H1 (cell line): Measurements from ENCODE around the gene SLC4A1AP. TPM values are rescaled to one million over a fixed set of nuclear protein-coding genes. Genes with fewer than 3 reads are reported as not detected.

Experiments used
- CTCF ChIA-PET: fragments of 300-600 bp; sonication (Branson Sonifier 250); formaldehyde crosslinking; loops from one replicate; lab custom pipeline; 2021; ENCODE audit not compliant: partially characterized antibody; lab: Charles Lee
- POLR2A ChIA-PET: fragments of 300-600 bp; sonication (Branson Sonifier 250); formaldehyde crosslinking; loops from one replicate; lab custom pipeline; 2021; ENCODE audit warnings: inconsistent platforms; ENCODE audit not compliant: partially characterized antibody; lab: Charles Lee
- DNase-seq, 2 experiments: peaks; one replicate each; pipeline versions ENCODE4 v3.0.0 to v3.0.0-alpha.2; 2010 to 2022; ENCODE audit warnings: low spot score in 2 of 2, low read depth in 1 of 2, mixed read lengths in 1 of 2
- FAIRE-seq: peaks from 2 replicates; lab custom pipeline; 2011; peaks lifted over from hg19 to GRCh38; lab: Jason Lieb, UNC
- H2AFZ ChIP-seq: 2 replicates; pipeline ENCODE4 v1.8.1; 2012; ENCODE audit warnings: low read length, inconsistent platforms
- H2AK5ac ChIP-seq: 2 replicates; pipeline ENCODE4 v1.6.1; 2013; ENCODE audit warnings: low read depth, low read length
- H2BK120ac ChIP-seq: replicated peaks from 2 replicates; pipeline ENCODE3; 2013; ENCODE audit warnings: low read depth, low read length, inconsistent platforms
- H2BK12ac ChIP-seq: 2 replicates; pipeline ENCODE4 v1.6.1; 2013; ENCODE audit warnings: low read depth, low read length
- H2BK15ac ChIP-seq: 2 replicates; pipeline ENCODE4 v1.6.1; 2013; ENCODE audit warnings: low read length
- H2BK20ac ChIP-seq: 2 replicates; pipeline ENCODE4 v1.6.1; 2013; ENCODE audit warnings: low read length
- H2BK5ac ChIP-seq: 2 replicates; pipeline ENCODE4 v1.6.1; 2013; ENCODE audit warnings: low read depth, low read length
- H3K14ac ChIP-seq: 2 replicates; pipeline ENCODE4 v1.6.1; 2013; ENCODE audit warnings: inconsistent platforms; ENCODE audit not compliant: insufficient read length
- H3K18ac ChIP-seq: 2 replicates; pipeline ENCODE4 v1.6.1; 2013; ENCODE audit warnings: low read length; ENCODE audit errors: extremely low read depth
- H3K23ac ChIP-seq: 2 replicates; pipeline ENCODE4 v1.6.1; 2013; ENCODE audit warnings: inconsistent platforms; ENCODE audit not compliant: insufficient read length
- H3K23me2 ChIP-seq: 2 replicates; pipeline ENCODE4 v1.6.1; 2013; ENCODE audit warnings: low read depth, low read length
- H3K27ac ChIP-seq: 2 replicates; pipeline ENCODE4 v1.6.1; 2011; ENCODE audit warnings: low read depth, low read length, inconsistent platforms
- H3K27me3 ChIP-seq, 4 experiments: replicated peaks in 1 of 4; 1 replicate in 1 of 4; 2 replicates in 3 of 4; pipeline versions ENCODE4 v1.6.1 to v1.8.1; 2011 to 2013; ENCODE audit warnings: low read length in 3 of 4, mild to moderate bottlenecking in 3 of 4, inconsistent platforms in 2 of 4, mixed read lengths in 2 of 4, moderate library complexity in 1 of 4; ENCODE audit not compliant: control insufficient read depth in 3 of 4, insufficient read depth in 3 of 4; ENCODE audit errors: extremely low read depth in 1 of 4
- H3K36me3 ChIP-seq, 4 experiments: 2 replicates each; pipeline versions ENCODE4 v1.6.1 to v1.8.1; 2011 to 2013; ENCODE audit warnings: mild to moderate bottlenecking in 4 of 4, low read length in 3 of 4, moderate library complexity in 2 of 4, control low read depth in 1 of 4, inconsistent platforms in 1 of 4; ENCODE audit not compliant: insufficient read depth in 4 of 4, control insufficient read depth in 2 of 4
- H3K4ac ChIP-seq: replicated peaks from 2 replicates; pipeline ENCODE3; 2013; ENCODE audit warnings: low read length, low read depth, mixed read lengths, inconsistent platforms; ENCODE audit not compliant: insufficient read length
- H3K4me1 ChIP-seq, 4 experiments: replicated peaks in 1 of 4; 1 replicate in 1 of 4; 2 replicates in 3 of 4; pipeline versions ENCODE4 v1.6.1 to v1.8.1; 2011 to 2013; ENCODE audit warnings: low read length in 3 of 4, inconsistent platforms in 2 of 4, mixed read lengths in 1 of 4; ENCODE audit not compliant: insufficient read depth in 4 of 4, control insufficient read depth in 3 of 4
- H3K4me2 ChIP-seq, 2 experiments: 2 replicates each; pipeline versions ENCODE4 v1.6.1 to v1.8.1; 2011 to 2013; ENCODE audit warnings: low read depth in 2 of 2, low read length in 2 of 2, control low read depth in 1 of 2, inconsistent platforms in 1 of 2, mild to moderate bottlenecking in 1 of 2; ENCODE audit not compliant: insufficient read depth in 1 of 2
- H3K4me3 ChIP-seq, 4 experiments: fragments of 200-600, 300-600 bp in 1 of 4; sonication (generic), shearing (Covaris generic), sonication (Bioruptor Twin) in 1 of 4; 2 replicates each; pipeline versions ENCODE4 v1.5.1 to v1.8.1; 2011 to 2016; ENCODE audit warnings: low read length in 4 of 4, low read depth in 3 of 4, control low read depth in 2 of 4, inconsistent platforms in 2 of 4, mild to moderate bottlenecking in 2 of 4, mixed read lengths in 1 of 4, moderate library complexity in 1 of 4; ENCODE audit not compliant: insufficient read depth in 2 of 4; ENCODE audit errors: extremely low read depth in 1 of 4
- H3K56ac ChIP-seq: replicated peaks from 2 replicates; pipeline ENCODE3; 2013; ENCODE audit warnings: low read depth, mild to moderate bottlenecking, mixed read lengths, low read length, inconsistent platforms; ENCODE audit not compliant: insufficient read length
- H3K79me1 ChIP-seq: 2 replicates; pipeline ENCODE4 v1.6.1; 2013; ENCODE audit warnings: low read depth, low read length, control low read depth
- H3K79me2 ChIP-seq, 2 experiments: 2 replicates each; pipeline versions ENCODE4 v1.6.1 to v1.8.1; 2012 to 2013; ENCODE audit warnings: low read length in 2 of 2, mild to moderate bottlenecking in 2 of 2, inconsistent platforms in 1 of 2; ENCODE audit not compliant: insufficient read depth in 2 of 2, control insufficient read depth in 1 of 2
- H3K9ac ChIP-seq, 4 experiments: replicated peaks in 1 of 4; 1 replicate in 1 of 4; 2 replicates in 3 of 4; pipeline versions ENCODE4 v1.6.1 to v1.8.1; 2011 to 2013; ENCODE audit warnings: low read depth in 3 of 4, low read length in 3 of 4, control low read depth in 2 of 4, mild to moderate bottlenecking in 2 of 4, moderate library complexity in 2 of 4, inconsistent platforms in 1 of 4; ENCODE audit errors: extremely low read depth in 1 of 4
- H3K9me3 ChIP-seq, 2 experiments: 2 replicates each; pipeline versions ENCODE4 v1.6.1 to v1.8.1; 2012 to 2013; ENCODE audit warnings: mild to moderate bottlenecking in 2 of 2, moderate library complexity in 2 of 2, control low read depth in 1 of 2, inconsistent platforms in 1 of 2, low read depth in 1 of 2, low read length in 1 of 2, mixed read lengths in 1 of 2; ENCODE audit not compliant: insufficient read depth in 2 of 2
- H4K20me1 ChIP-seq, 2 experiments: replicated peaks in 1 of 2; 2 replicates each; pipeline versions ENCODE3 to v1.8.1; 2011 to 2013; ENCODE audit warnings: inconsistent platforms in 2 of 2, low read length in 2 of 2, mild to moderate bottlenecking in 1 of 2; ENCODE audit not compliant: insufficient read depth in 2 of 2, control insufficient read depth in 1 of 2
- H4K5ac ChIP-seq: 2 replicates; pipeline ENCODE4 v1.6.1; 2013; ENCODE audit warnings: low read length, low read depth, mixed read lengths, inconsistent platforms; ENCODE audit not compliant: insufficient read length
- H4K8ac ChIP-seq: 2 replicates; pipeline ENCODE4 v1.8.0; 2013; ENCODE audit warnings: mild to moderate bottlenecking, moderate library complexity, low read length, inconsistent platforms; ENCODE audit not compliant: insufficient read depth; ENCODE audit errors: extremely low read depth
- H4K91ac ChIP-seq: replicated peaks from 2 replicates; pipeline ENCODE3; 2013; ENCODE audit warnings: low read length, mixed read lengths, inconsistent platforms; ENCODE audit not compliant: insufficient read length
- ASH2L ChIP-seq: fragments of 200-600, 300-600 bp; sonication (generic); IDR thresholded peaks from one replicate; pipeline ENCODE4 v1.7.1; 2017; ENCODE audit warnings: low read length
- BACH1 ChIP-seq: IDR thresholded peaks from 2 replicates; pipeline ENCODE4 v1.6.1; 2012; ENCODE audit warnings: low read length, improper control_type of control experiment
- BRCA1 ChIP-seq: IDR thresholded peaks from 2 replicates; pipeline ENCODE4 v1.6.1; 2012; ENCODE audit warnings: low read depth, low read length, improper control_type of control experiment
- CBX8 ChIP-seq: fragments of 300-800, 300-1000 bp; sonication (generic); IDR thresholded peaks from 2 replicates; pipeline ENCODE4 v1.7.1; 2016; ENCODE audit warnings: low read depth, low read length, borderline replicate concordance
- EGR1 ChIP-seq: IDR thresholded peaks from 2 replicates; pipeline ENCODE4 v1.6.1; 2011; ENCODE audit warnings: low read depth, low read length, borderline replicate concordance
- GTF2F1 ChIP-seq: IDR thresholded peaks from 2 replicates; pipeline ENCODE4 v1.6.1; 2012; ENCODE audit warnings: low read depth, low read length, improper control_type of control experiment, borderline replicate concordance
- HDAC2 ChIP-seq, 2 experiments: fragments of 300-600 bp in 1 of 2; sonication (generic) in 1 of 2; IDR thresholded peaks; 2 replicates each; pipeline ENCODE4 v1.6.1; 2011 to 2012; ENCODE audit warnings: low read depth in 2 of 2, low read length in 2 of 2, mild to moderate bottlenecking in 2 of 2, moderate library complexity in 2 of 2, borderline replicate concordance in 1 of 2, inconsistent platforms in 1 of 2
- JUND ChIP-seq: IDR thresholded peaks from 2 replicates; pipeline ENCODE4 v1.6.1; 2011; ENCODE audit warnings: mild to moderate bottlenecking, improper control_type of control experiment, low read length
- RAD21 ChIP-seq, 2 experiments: IDR thresholded peaks in 1 of 2; conservative IDR thresholded peaks in 1 of 2; 2 replicates each; pipeline ENCODE4 v1.6.1; 2011; ENCODE audit warnings: low read depth in 2 of 2, low read length in 2 of 2, improper control_type of control experiment in 1 of 2, inconsistent platforms in 1 of 2, mild to moderate bottlenecking in 1 of 2, moderate library complexity in 1 of 2
- RBBP5 ChIP-seq: IDR thresholded peaks from 2 replicates; pipeline ENCODE4 v1.7.1; 2012; ENCODE audit warnings: low read depth, mild to moderate bottlenecking, inconsistent platforms, low read length, moderate library complexity, borderline replicate concordance
- RFX5 ChIP-seq: IDR thresholded peaks from 2 replicates; pipeline ENCODE4 v1.6.1; 2011; ENCODE audit warnings: low read depth, low read length, improper control_type of control experiment, borderline replicate concordance
- TAF1 ChIP-seq: IDR thresholded peaks from 2 replicates; pipeline ENCODE4 v1.6.1; 2011; ENCODE audit warnings: mild to moderate bottlenecking, low read depth, low read length
- TAF7 ChIP-seq: optimal IDR thresholded peaks from 2 replicates; pipeline ENCODE3; 2011; ENCODE audit warnings: low read depth, mild to moderate bottlenecking, inconsistent platforms, low read length, moderate library complexity, borderline replicate concordance
- TEAD4 ChIP-seq: IDR thresholded peaks from 2 replicates; pipeline ENCODE4 v1.6.1; 2012; ENCODE audit warnings: low read depth, low read length, inconsistent platforms, mixed read lengths
- WGBS, 2 experiments: shearing (Covaris generic) in 1 of 2; methylation state at CpG; one replicate each; pipeline versions ENCODE4 v1.1.6 to v1.1.7; 2013 to 2015; ENCODE audit warnings: low lambda C conversion rate in 2 of 2, mixed read lengths in 2 of 2, inconsistent platforms in 1 of 2, low coverage in 1 of 2, missing lambda C conversion rate in 1 of 2; ENCODE audit not compliant: insufficient replicate concordance in 2 of 2, insufficient coverage in 1 of 2, insufficient read length in 1 of 2; ENCODE audit errors: extremely low coverage in 1 of 2, missing lambda C conversion rate in 1 of 2; 5-methylcytosine and 5-hydroxymethylcytosine counted together
- polyA plus RNA-seq, 7 experiments: library from polyadenylated mRNA; depleted of rRNA in 3 of 7; stranded (reverse) in 5 of 7; unstranded in 2 of 7; fragments of >200 nt in 5 of 7; fragments of 200-250 nt in 2 of 7; gene quantifications; 1 replicate in 5 of 7; 2 replicates in 1 of 7; 4 replicates in 1 of 7; pipeline versions ENCODE4 v1.2.1 to v1.2.3, GENCODE V29; 2011 to 2013; ENCODE audit warnings: missing spikeins in 2 of 7, mixed read lengths in 2 of 7
- total RNA-seq: library from RNA; stranded (reverse); fragmentation: NEBNext Ultra II Directional; extraction: Animal tissue kit (Norgen Biotek cat#: 25700); gene quantifications from 2 replicates; pipeline ENCODE4 v1.2.1, GENCODE V29; 2021

The SLC4A1AP gene
- total and polyA plus RNA-seq, 2 of the 8 experiments (the other 6 are each of a cell fraction or from before 2014, with no cell fraction given): 8.1 to 18.4 TPM

DNA sequence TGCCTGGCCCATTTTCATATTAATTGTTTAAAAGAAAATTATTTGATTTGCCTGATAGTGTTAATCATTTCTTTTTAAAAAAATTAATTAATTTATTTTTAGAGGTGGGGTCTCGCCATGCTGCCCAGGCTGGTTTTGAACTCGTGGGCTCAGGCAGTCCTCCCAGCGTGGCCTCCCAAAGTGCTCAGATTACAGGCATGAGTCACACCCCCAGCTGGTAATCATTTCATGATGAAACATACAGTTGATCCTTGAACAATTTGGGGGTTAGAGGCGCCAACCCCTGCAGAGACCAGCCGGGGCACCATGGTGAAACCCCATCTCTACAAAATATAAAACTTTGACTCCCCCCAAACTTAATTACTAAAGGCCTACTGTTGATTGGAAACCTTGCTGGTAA lies 26.9 kb upstream of the SLC4A1AP start:
- Histone ChIP-seq H3K18ac (no peak overlapping the region), H3K36me3 (peaks cover 15 to 64% (median 53%) of the 10 kb centered on the region in 4 experiments)
- TF ChIP-seq BACH1 (no peak), TEAD4 (no peak), RFX5 (no peak), BRCA1 (no peak), JUND (no peak), RAD21 (IDR thresholded peaks at IDR 0.05 in 1 of 2, conservative IDR thresholded peaks at IDR 0.05 in 1 of 2; ENCODE audit: low read depth in 2 of 2, low read length in 2 of 2) (no peak), RBBP5 (no peak), TAF1 (no peak), EGR1 (no peak), TAF7 (no peak), HDAC2 (IDR thresholded peaks at IDR 0.05; ENCODE audit: borderline replicate concordance in 1 of 2, low read depth in 2 of 2, low read length in 2 of 2) (no peak), ASH2L (no peak), CBX8 (no peak), GTF2F1 (no peak)

More for the DNA sequence above, 26.9 kb upstream of the SLC4A1AP start:
- Histone ChIP-seq H3K56ac (no peak overlapping the region), H3K4me1 (no peaks in the 10 kb centered on the region), H3K27ac (no peak overlapping the region), H3K23ac (no peak overlapping the region), H4K8ac (no peak overlapping the region), H4K20me1 (peaks cover 0 to 2% of the 10 kb centered on the region in 2 experiments), H2BK5ac (no peak overlapping the region), H2BK20ac (no peak overlapping the region), H4K91ac (no peak overlapping the region), H2BK12ac (no peak overlapping the region), H3K79me2 (no peaks in the 10 kb centered on the region), H2BK120ac (no peak overlapping the region), H2AFZ (no peak overlapping the region), H3K23me2 (no peaks in the 10 kb centered on the region), H3K9ac (no peak overlapping the region), H3K9me3 (no peaks in the 10 kb centered on the region), H3K4me3 (no peak overlapping the region), H3K4ac (no peak overlapping the region), H3K4me2 (no peak overlapping the region), H3K79me1 (no peaks in the 10 kb centered on the region), H2BK15ac (no peak overlapping the region), H3K27me3 (no peaks in the 10 kb centered on the region), H2AK5ac (no peak overlapping the region), H3K14ac (no peak overlapping the region), H4K5ac (no peak overlapping the region)
- CTCF ChIA-PET: interaction anchor here (1.5 kb wide), 1 partner anchor 47 kb away, joined by 4 read pairs; no protein-coding TSS in a partner anchor
- FAIRE-seq (no peak), DNase-seq (no peak)
- WGBS, 2 experiments: 90% methylated on average over 5 of the region's 5 CpGs; no CpG with 5 or more reads in 1 of the 2 experiments
- POLR2A ChIA-PET: interaction anchor here (0.7 to 1.7 kb wide), 2 partner anchors 9 to 14 kb away, joined by 4 read pairs; no protein-coding TSS in a partner anchor
